ENCODE measurements around the gene SLTM. TPM values are rescaled to one million over a fixed set of nuclear protein-coding genes. Genes with fewer than 3 reads are reported as not detected.

The SLTM gene
- polyA plus RNA-seq, 3 donors: 26.5 to 105 (median 34.3) TPM

GRCh38 chr15:58981808-58982475 lies 48.5 kb upstream of the SLTM start:
- intact Hi-C loops (cut with micrococcal nuclease): loop anchor here (5.0 to 10.0 kb wide), 4 partner anchors 53 to 703 kb away; partner anchors contain the start of genes CCNB2 (in 2 of the 2) and BNIP2 (in 1 of the 2)
- TF ChIP-seq CTCF (IDR thresholded peaks at IDR 0.05): no peak
- DNase-seq: peak in 1 of 3 donors; percentile 15

GRCh38 chr15:58980351-58980939 lies 47.0 kb upstream of the SLTM start:
- H3K4me1 ChIP-seq (ENCODE audit: control insufficient read depth in 1 of 2, insufficient read depth in 2 of 2, low read length in 2 of 2): peaks cover 80 to 95% of the 10 kb centered on the region in 2 donors
- no CpG with 5 or more reads among the region's 5 CpGs for WGBS (ENCODE audit: insufficient coverage)
- Mint-ChIP-seq H3K27me3 (ENCODE audit: low read depth in 3 of 3) (peaks cover 0 to 5% (median 0%) of the 10 kb centered on the region in 3 donors), H3K4me1 (peaks cover 82% of the 10 kb centered on the region), H3K27ac (peak overlapping the region in 4 of 7 donors; percentile 2 to 73 (median 37)), H3K36me3 (no peaks in the 10 kb centered on the region), H3K4me3 (no peak overlapping the region), H3K9me3 (peaks cover 0 to 2% (median 0%) of the 10 kb centered on the region in 7 donors)
- H3K27me3 ChIP-seq (ENCODE audit: control insufficient read depth in 2 of 2, insufficient read depth in 2 of 2, low read length in 2 of 2): no peaks in the 10 kb centered on the region
- H2AFZ ChIP-seq (ENCODE audit: insufficient read depth, low read depth, low read length, poor library complexity, severe bottlenecking): no peak overlapping the region
- H3K9ac ChIP-seq (ENCODE audit: insufficient read depth, low read length, poor library complexity, severe bottlenecking): no peak overlapping the region
- no peak overlapping the region for H3K4me3 ChIP-seq (replicated peaks in 1 of 3; ENCODE audit: low read depth in 2 of 3, low read length in 3 of 3)
- peak; percentile 75 for TF ChIP-seq CTCF (IDR thresholded peaks at IDR 0.05)
- intact Hi-C loops (cut with micrococcal nuclease): loop anchor here (5.0 to 10.0 kb wide), 4 partner anchors 54 to 704 kb away; partner anchors contain the start of genes CCNB2 (in 2 of the 2) and BNIP2 (in 1 of the 2)
- H3K9me3 ChIP-seq (replicated peaks in 1 of 2; ENCODE audit: control insufficient read depth in 1 of 2, insufficient read depth in 1 of 2, low read length in 2 of 2): no peaks in the 10 kb centered on the region
- H3K79me2 ChIP-seq (ENCODE audit: insufficient read depth, low read length): no peaks in the 10 kb centered on the region
- DNase-seq: peak in 2 of 3 donors; percentile 26 to 47
- H3K27ac ChIP-seq (ENCODE audit: low read depth in 1 of 2, low read length in 2 of 2): no peak overlapping the region
- no peaks in the 10 kb centered on the region for H4K20me1 ChIP-seq (ENCODE audit: insufficient read depth, low read length)
- H3K4me2 ChIP-seq (replicated peaks; ENCODE audit: extremely low read depth, low read length, poor library complexity, severe bottlenecking): no peak overlapping the region
- no peaks in the 10 kb centered on the region for H3K36me3 ChIP-seq (replicated peaks in 1 of 2; ENCODE audit: control insufficient read depth in 1 of 2, insufficient read depth in 2 of 2, low read length in 2 of 2)

More at GRCh38 chr15:58981808-58982475, 48.5 kb upstream of the SLTM start:
- no peaks in the 10 kb centered on the region for H4K20me1 ChIP-seq (ENCODE audit: insufficient read depth, low read length)
- peak overlapping the region; percentile 41 for H3K4me2 ChIP-seq (replicated peaks; ENCODE audit: extremely low read depth, low read length, poor library complexity, severe bottlenecking)
- no peaks in the 10 kb centered on the region for H3K36me3 ChIP-seq (replicated peaks in 1 of 2; ENCODE audit: control insufficient read depth in 1 of 2, insufficient read depth in 2 of 2, low read length in 2 of 2)
- no peaks in the 10 kb centered on the region for H3K79me2 ChIP-seq (ENCODE audit: insufficient read depth, low read length)
- peak overlapping the region; percentile 60 to 72 for H3K27ac ChIP-seq (ENCODE audit: low read depth in 1 of 2, low read length in 2 of 2)
- Mint-ChIP-seq H3K27me3 (ENCODE audit: low read depth in 3 of 3) (peaks cover 0 to 5% (median 0%) of the 10 kb centered on the region in 3 donors), H3K4me1 (peaks cover 80% of the 10 kb centered on the region), H3K27ac (peak overlapping the region; percentile 88 to 97 (median 94)), H3K36me3 (no peaks in the 10 kb centered on the region), H3K9me3 (peaks cover 0 to 2% (median 0%) of the 10 kb centered on the region in 7 donors), H3K4me3 (peak overlapping the region in 1 of 2 donors; percentile 74)
- H3K9me3 ChIP-seq (replicated peaks in 1 of 2; ENCODE audit: control insufficient read depth in 1 of 2, insufficient read depth in 1 of 2, low read length in 2 of 2): no peaks in the 10 kb centered on the region
- H3K27me3 ChIP-seq (ENCODE audit: control insufficient read depth in 2 of 2, insufficient read depth in 2 of 2, low read length in 2 of 2): no peaks in the 10 kb centered on the region
- peaks cover 78 to 97% of the 10 kb centered on the region in 2 donors for H3K4me1 ChIP-seq (ENCODE audit: control insufficient read depth in 1 of 2, insufficient read depth in 2 of 2, low read length in 2 of 2)
- H3K9ac ChIP-seq (ENCODE audit: insufficient read depth, low read length, poor library complexity, severe bottlenecking): no peak overlapping the region
- WGBS (ENCODE audit: insufficient coverage): no CpG with 5 or more reads among the region's 6 CpGs
- H3K4me3 ChIP-seq (replicated peaks in 1 of 3; ENCODE audit: low read depth in 2 of 3, low read length in 3 of 3): peak overlapping the region in 1 of 3 experiments; percentile 46
- peak overlapping the region; percentile 12 for H2AFZ ChIP-seq (ENCODE audit: insufficient read depth, low read depth, low read length, poor library complexity, severe bottlenecking)

Measured in CD14-positive monocyte (primary cell).